ENCODE measurements around the gene FITM1. TPM values are rescaled to one million over a fixed set of nuclear protein-coding genes. Genes with fewer than 3 reads are reported as not detected.
A peak's percentile ranks its signal among the peaks of the same experiment; 100 is the strongest.

The FITM1 gene
- total and polyA plus RNA-seq, 8 donors, result 2.7 to 12.0 (median 4.0) TPM

- ATAC-seq (no peak), DNase-seq (peak in 2 of 6 donors; percentile 40), FAIRE-seq (no peak)
- H3K4me3 ChIP-seq, result no peak overlapping the region
- peaks cover 3 to 54% (median 35%) of the 10 kb centered on the region in 3 donors for H3K36me3 ChIP-seq
- intact Hi-C loops (cut with DNase I), result no loop called here
- WGBS, 2 donors, result 85 to 86% methylated on average over 8 to 9 of the region's 9 CpGs
- no peak overlapping the region for H3K27ac ChIP-seq
- peaks cover 0 to 7% (median 6%) of the 10 kb centered on the region in 3 donors for H3K4me1 ChIP-seq
- H3K27me3 ChIP-seq, result no peaks in the 10 kb centered on the region
- no peak for TF ChIP-seq CTCF (IDR thresholded peaks at IDR 0.05)
- H3K9me3 ChIP-seq, result no peaks in the 10 kb centered on the region
Observed at GRCh38 chr14:24150993-24151392, 20.5 kb downstream of the FITM1 start.

- TF ChIP-seq CTCF (IDR thresholded peaks at IDR 0.05), result no peak
- Histone ChIP-seq H3K9me3 (no peaks in the 10 kb centered on the region), H3K4me1 (peaks cover 0 to 7% (median 6%) of the 10 kb centered on the region in 3 donors), H3K27me3 (no peaks in the 10 kb centered on the region), H3K27ac (no peak overlapping the region), H3K4me3 (no peak overlapping the region), H3K36me3 (peaks cover 3 to 59% (median 37%) of the 10 kb centered on the region in 3 donors)
- intact Hi-C loops (cut with DNase I), result no loop called here
- DNase-seq (peak in 2 of 6 donors; percentile 50 to 67), ATAC-seq (no peak), FAIRE-seq (no peak)
- WGBS, 2 donors, result 94% methylated on average over 16 of the region's 16 CpGs
Observed at GRCh38 chr14:24151404-24152080, 21.1 kb downstream of the FITM1 start.

- no peak for TF ChIP-seq CTCF (IDR thresholded peaks at IDR 0.05)
- peaks cover 8 to 65% (median 37%) of the 10 kb centered on the region in 3 donors for H3K36me3 ChIP-seq
- no peaks in the 10 kb centered on the region for H3K4me1 ChIP-seq
- H3K4me3 ChIP-seq, result no peak overlapping the region
- no peaks in the 10 kb centered on the region for H3K9me3 ChIP-seq
- WGBS, 2 donors, result 96 to 97% methylated on average over 10 of the region's 10 CpGs
- ATAC-seq, result no peak
- peak in 1 of 6 donors; percentile 42 for DNase-seq
- no peak overlapping the region for H3K27ac ChIP-seq
- no peak for FAIRE-seq
- no peaks in the 10 kb centered on the region for H3K27me3 ChIP-seq
- intact Hi-C loops (cut with DNase I), result no loop called here
Observed at GRCh38 chr14:24155100-24155499, 24.6 kb downstream of the FITM1 start.

GRCh38 chr14:24156840-24157239, 26.4 kb downstream of the FITM1 start:
- TF ChIP-seq CTCF (IDR thresholded peaks at IDR 0.05), result no peak
- intact Hi-C loops (cut with DNase I), result no loop called here
- FAIRE-seq (no peak), DNase-seq (no peak), ATAC-seq (no peak)
- Histone ChIP-seq H3K9me3 (no peaks in the 10 kb centered on the region), H3K27ac (no peak overlapping the region), H3K36me3 (peaks cover 8 to 50% (median 23%) of the 10 kb centered on the region in 3 donors), H3K27me3 (no peaks in the 10 kb centered on the region), H3K4me1 (peaks cover 0 to 6% (median 0%) of the 10 kb centered on the region in 3 donors), H3K4me3 (no peak overlapping the region)
- WGBS, 2 donors, result 92 to 93% methylated on average over 1 of the region's 1 CpG

- WGBS, 2 donors, result 88 to 94% methylated on average over 12 of the region's 12 CpGs
- H3K9me3 ChIP-seq, result no peaks in the 10 kb centered on the region
- ATAC-seq (no peak), DNase-seq (peak in 1 of 6 donors; percentile 35), FAIRE-seq (no peak)
- no peaks in the 10 kb centered on the region for H3K27me3 ChIP-seq
- TF ChIP-seq CTCF (IDR thresholded peaks at IDR 0.05), result no peak
- H3K4me3 ChIP-seq, result no peak overlapping the region
- H3K27ac ChIP-seq, result no peak overlapping the region
- intact Hi-C loops (cut with DNase I), result no loop called here
- peaks cover 0 to 11% (median 0%) of the 10 kb centered on the region in 3 donors for H3K4me1 ChIP-seq
- H3K36me3 ChIP-seq, result peaks cover 8 to 48% (median 22%) of the 10 kb centered on the region in 3 donors
Observed at GRCh38 chr14:24157331-24157730, 26.9 kb downstream of the FITM1 start.

All from pancreas (tissue), 10 donors.